NCI-H446 (cell line): ENCODE results near the gene ING5.

Experiments
- DNase-seq, 2 experiments: peaks; one replicate each; lab custom pipeline; 2025; lab: John Stamatoyannopoulos, UW

Gene ING5

DNA sequence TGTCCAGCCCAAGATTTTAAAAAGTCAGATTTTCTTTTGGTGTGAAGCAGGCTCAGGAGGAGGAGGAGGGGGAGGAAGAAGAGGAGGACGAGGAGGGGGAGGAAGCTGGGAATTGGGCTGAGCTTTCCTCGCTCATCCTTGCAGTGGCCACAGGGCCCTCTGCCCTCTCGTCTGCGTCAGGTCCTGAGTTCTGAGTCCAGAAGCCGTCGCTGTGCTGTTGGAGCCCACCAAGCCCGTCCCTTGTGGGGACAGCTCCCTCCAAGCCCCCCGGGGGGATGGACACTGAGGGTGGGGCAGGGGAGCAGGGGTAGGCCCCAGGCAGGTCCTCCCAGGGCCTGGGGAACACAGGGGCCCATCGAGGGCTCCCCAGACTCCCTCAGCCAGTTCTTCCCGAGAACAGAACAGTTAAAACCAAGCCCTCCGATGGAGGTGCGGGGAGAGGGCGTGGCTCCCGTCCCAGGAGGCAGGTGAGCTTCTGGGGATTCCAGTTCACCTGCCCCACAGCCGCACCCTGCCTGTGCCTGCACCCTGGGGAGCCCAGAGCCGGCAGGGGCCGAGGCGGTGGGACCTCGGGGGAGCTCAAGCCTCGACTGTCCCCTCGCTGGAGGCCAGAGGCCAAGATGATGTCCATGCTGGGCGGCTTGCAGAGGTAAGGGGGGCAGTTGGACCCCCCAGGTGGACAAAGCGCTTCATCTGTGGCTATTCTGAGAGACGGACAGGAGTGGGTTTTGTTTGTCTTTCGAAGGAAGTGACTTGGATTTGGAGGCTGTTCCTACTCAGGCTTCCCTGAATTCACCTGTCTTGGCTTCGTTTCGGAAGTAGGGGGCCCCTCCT lies 74.7 kb downstream of the ING5 start, which contains the start of gene GAL3ST2:
Gene GAL3ST2 (plus strand): TSS at position 487 of the 834 bp plus-strand sequence. CDS start 134 bp downstream, at position 621.
- no peak for DNase-seq

DNA sequence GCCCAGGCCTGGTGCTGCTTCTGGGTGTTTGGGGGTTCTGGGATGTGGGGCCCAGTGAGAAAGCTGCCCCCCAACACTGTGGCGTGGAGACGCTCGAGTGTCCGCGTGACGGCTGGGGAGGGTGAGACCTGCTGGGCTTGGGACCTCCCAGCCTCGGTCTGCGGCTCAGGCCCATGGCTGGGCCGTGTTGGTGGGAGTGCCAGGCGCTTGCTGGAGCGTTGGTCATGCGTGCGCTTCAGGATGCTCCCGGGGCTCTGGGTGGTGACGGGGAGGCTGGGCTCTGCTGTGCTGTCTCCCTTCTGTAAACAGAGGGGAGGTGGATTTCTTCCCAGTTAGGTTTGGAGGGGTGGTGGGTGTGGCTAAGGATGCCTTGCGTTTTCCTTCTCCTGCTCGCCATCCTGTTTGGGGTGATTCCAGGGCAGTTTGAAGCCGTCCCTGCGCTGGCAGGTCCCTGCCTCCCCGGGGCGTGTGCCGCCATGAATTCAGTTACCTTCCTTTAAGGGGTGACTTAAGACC lies 75.4 kb downstream of the ING5 start:
- no peak for DNase-seq

DNA sequence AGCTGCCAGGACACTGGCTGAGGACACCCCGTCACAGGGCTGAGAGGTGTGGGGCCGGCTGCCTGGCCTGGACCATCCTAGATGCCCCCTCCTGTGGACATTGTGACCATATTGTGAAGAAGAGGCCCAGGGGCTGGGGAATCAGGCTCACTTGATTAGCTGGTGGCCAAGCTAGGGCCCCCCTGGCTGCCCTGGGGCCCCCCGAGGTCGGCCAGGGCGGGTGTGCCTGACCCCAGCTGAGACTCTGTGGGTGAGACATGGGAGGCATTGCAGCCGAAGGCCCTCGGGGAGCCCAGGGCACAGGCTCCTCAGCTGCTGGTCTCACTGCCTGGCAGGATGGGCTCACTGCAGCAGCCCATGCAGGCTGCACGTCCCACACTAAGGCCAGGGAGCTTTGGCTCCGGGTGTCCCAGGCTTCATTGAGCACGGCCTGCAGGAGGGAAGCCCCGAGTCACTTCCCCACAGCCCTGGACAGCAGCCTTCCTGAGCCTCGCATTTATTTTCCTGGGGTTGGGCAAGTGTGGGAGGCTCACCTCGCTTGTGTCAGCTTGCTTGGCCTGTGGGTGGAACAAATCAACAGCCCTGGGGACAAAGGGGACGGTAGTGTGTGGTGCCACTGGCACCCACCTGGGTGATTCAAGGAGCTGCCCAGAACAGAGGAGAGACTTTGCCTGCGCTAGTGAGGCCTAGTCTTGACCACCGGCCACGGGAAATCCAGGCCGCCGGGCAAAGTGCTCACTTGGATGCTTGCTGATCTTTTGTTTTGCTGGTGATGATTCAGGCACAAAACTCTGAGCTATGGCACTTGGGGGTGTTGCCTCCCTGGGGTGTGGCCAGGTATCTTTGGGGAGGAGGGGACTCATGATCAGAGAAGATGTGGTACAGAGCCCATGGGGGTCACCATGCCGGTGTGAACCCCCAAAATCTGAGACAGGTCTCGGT lies 76.1 kb downstream of the ING5 start:
- DNase-seq = no peak
